Measurements from ENCODE around the gene SLC25A15. TPM values are rescaled to one million over a fixed set of nuclear protein-coding genes. Genes with fewer than 3 reads are reported as not detected.
"Not testable (repeated sequence)": the region's sequence is repeated elsewhere in the genome, so short reads cannot be mapped to it uniquely, and the experiment has no call there.

The SLC25A15 gene
- total and polyA plus RNA-seq, 4 donors: 1.2 to 8.6 (median 7.2) TPM

- Histone ChIP-seq H3K27ac (ENCODE audit: low read depth in 1 of 2, low read length in 1 of 2) (no peak overlapping the region), H3K9ac (ENCODE audit: insufficient read depth in 1 of 2, low read length in 2 of 2) (no peak overlapping the region), H3K4me1 (ENCODE audit: control insufficient read depth in 5 of 5, insufficient read depth in 5 of 5, low read length in 5 of 5) (peaks cover 0 to 3% (median 0%) of the 10 kb centered on the region in 5 donors), H3K4me3 (no peak overlapping the region), H3K9me3 (ENCODE audit: control insufficient read depth in 4 of 4, insufficient read depth in 3 of 4, low read length in 3 of 4) (no peaks in the 10 kb centered on the region), H3K36me3 (ENCODE audit: control insufficient read depth in 4 of 4, insufficient read depth in 4 of 4, low read length in 4 of 4) (no peaks in the 10 kb centered on the region), H3K27me3 (ENCODE audit: control insufficient read depth in 3 of 3, insufficient read depth in 3 of 3, low read length in 2 of 3) (no peaks in the 10 kb centered on the region)
- ATAC-seq (ENCODE audit: insufficient read depth, low FRiP score): no peak
- DNase-seq: no peak
- no peak for TF ChIP-seq CTCF (IDR thresholded peaks at IDR 0.05; ENCODE audit: control extremely low read depth, extremely low read depth)
- WGBS, 2 donors: 96 to 97% methylated on average over 5 of the region's 5 CpGs
These were observed 9.6 kb upstream of the SLC25A15 start for GRCh38 chr13:40779796-40780285.

GRCh38 chr13:40780822-40781401 lies 8.5 kb upstream of the SLC25A15 start:
- peaks cover 0 to 3% (median 0%) of the 10 kb centered on the region in 5 donors for H3K4me1 ChIP-seq (ENCODE audit: control insufficient read depth in 5 of 5, insufficient read depth in 5 of 5, low read length in 5 of 5)

GRCh38 chr13:40781717-40782116 lies 7.7 kb upstream of the SLC25A15 start:
- H3K9ac ChIP-seq (ENCODE audit: insufficient read depth in 1 of 2, low read length in 2 of 2): no peak overlapping the region

More at GRCh38 chr13:40780822-40781401, 8.5 kb upstream of the SLC25A15 start:
- H3K27ac ChIP-seq (ENCODE audit: low read depth in 1 of 2, low read length in 1 of 2): no peak overlapping the region
- no peak overlapping the region for H3K4me3 ChIP-seq
- no peak overlapping the region for H3K9ac ChIP-seq (ENCODE audit: insufficient read depth in 1 of 2, low read length in 2 of 2)
- H3K27me3 ChIP-seq (ENCODE audit: control insufficient read depth in 3 of 3, insufficient read depth in 3 of 3, low read length in 2 of 3): no peaks in the 10 kb centered on the region
- H3K9me3 ChIP-seq (ENCODE audit: control insufficient read depth in 4 of 4, insufficient read depth in 3 of 4, low read length in 3 of 4): no peaks in the 10 kb centered on the region
- ATAC-seq (ENCODE audit: insufficient read depth, low FRiP score) (no peak), DNase-seq (no peak)
- H3K36me3 ChIP-seq (ENCODE audit: control insufficient read depth in 4 of 4, insufficient read depth in 4 of 4, low read length in 4 of 4): no peaks in the 10 kb centered on the region
- WGBS, 2 donors: 73 to 83% methylated on average over 14 of the region's 14 CpGs
- TF ChIP-seq CTCF (IDR thresholded peaks at IDR 0.05; ENCODE audit: control extremely low read depth, extremely low read depth): no peak

GRCh38 chr13:40782971-40783370 lies 6.4 kb upstream of the SLC25A15 start:
- H3K4me1 ChIP-seq (ENCODE audit: control insufficient read depth in 5 of 5, insufficient read depth in 5 of 5, low read length in 5 of 5); H3K27me3 ChIP-seq (ENCODE audit: control insufficient read depth in 3 of 3, insufficient read depth in 3 of 3, low read length in 2 of 3); ATAC-seq (ENCODE audit: insufficient read depth, low FRiP score); H3K9ac ChIP-seq (ENCODE audit: insufficient read depth in 1 of 2, low read length in 2 of 2); H3K9me3 ChIP-seq (ENCODE audit: control insufficient read depth in 4 of 4, insufficient read depth in 3 of 4, low read length in 3 of 4); H3K27ac ChIP-seq (ENCODE audit: low read depth in 1 of 2, low read length in 1 of 2); H3K36me3 ChIP-seq (ENCODE audit: control insufficient read depth in 4 of 4, insufficient read depth in 4 of 4, low read length in 4 of 4); H3K4me3 ChIP-seq; DNase-seq: not testable (repeated sequence)
- 94 to 98% methylated on average over 1 of the region's 1 CpG for WGBS, 2 donors

More at GRCh38 chr13:40781717-40782116, 7.7 kb upstream of the SLC25A15 start:
- Histone ChIP-seq H3K9me3 (ENCODE audit: control insufficient read depth in 4 of 4, insufficient read depth in 3 of 4, low read length in 3 of 4) (no peaks in the 10 kb centered on the region), H3K4me3 (peak overlapping the region; percentile 1), H3K36me3 (ENCODE audit: control insufficient read depth in 4 of 4, insufficient read depth in 4 of 4, low read length in 4 of 4) (no peaks in the 10 kb centered on the region), H3K27me3 (ENCODE audit: control insufficient read depth in 3 of 3, insufficient read depth in 3 of 3, low read length in 2 of 3) (no peaks in the 10 kb centered on the region), H3K27ac (ENCODE audit: low read depth in 1 of 2, low read length in 1 of 2) (no peak overlapping the region), H3K4me1 (ENCODE audit: control insufficient read depth in 5 of 5, insufficient read depth in 5 of 5, low read length in 5 of 5) (peaks cover 0 to 3% (median 0%) of the 10 kb centered on the region in 5 donors)
- no peak for ATAC-seq (ENCODE audit: insufficient read depth, low FRiP score)
- no peak for DNase-seq
- 64 to 78% methylated on average over 11 of the region's 11 CpGs for WGBS, 2 donors
- TF ChIP-seq CTCF (IDR thresholded peaks at IDR 0.05; ENCODE audit: control extremely low read depth, extremely low read depth): no peak
